RWPE1 (cell line): ENCODE results near the gene KPNA6.

Source experiments
- CTCF ChIA-PET: fragments of 350-600 bp; sonication (Branson Sonifier 250); formaldehyde crosslinking; extraction: SDS; loops from one replicate; lab custom pipeline; 2021; lab: Yijun Ruan, JAX
- POLR2A ChIA-PET: fragments of 400-600 bp; formaldehyde crosslinking; extraction: SDS; loops from one replicate; lab custom pipeline; 2020; ENCODE audit warnings: antibody characterized with exemption; ENCODE audit not compliant: low non-redundant PET; lab: Yijun Ruan, JAX
- DNase-seq: peaks from one replicate; pipeline ENCODE4 v3.0.0; 2012; ENCODE audit warnings: low spot score
- H3K27ac ChIP-seq: fragments of 450-650 bp; 2 replicates; pipeline ENCODE4 v1.5.1; 2017
- TF ChIP-seq, protein P1 (sequence below): fragments of 450-650 bp; conservative IDR thresholded peaks from 2 replicates; pipeline ENCODE4 v1.5.1; 2017; ENCODE audit warnings: low read depth, mild to moderate bottlenecking

KPNA6 gene

DNA sequence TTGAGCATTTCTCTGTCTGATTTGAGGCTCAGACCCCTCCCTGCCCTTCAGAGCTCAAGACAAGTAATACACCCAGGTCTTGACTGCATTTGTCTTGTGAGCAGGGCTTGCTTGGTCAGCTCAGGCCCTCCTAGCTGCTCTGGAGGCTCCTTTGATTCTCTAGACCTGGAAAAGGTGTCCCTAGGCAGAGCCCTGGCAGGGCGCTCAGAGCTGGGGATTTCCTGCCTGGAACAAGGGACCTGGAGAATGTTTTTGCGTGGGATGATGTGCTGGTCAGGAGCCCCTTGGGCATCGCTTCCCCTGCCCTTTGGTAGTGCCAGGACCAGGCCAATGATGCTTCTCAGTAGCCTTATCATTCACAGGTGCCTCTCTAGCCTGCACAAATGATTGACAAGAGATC, 87.7 kb downstream of the KPNA6 start:
- ChIA-PET POLR2A (no interaction called here), CTCF (no interaction called here)
- DNase-seq, result no peak
- TF ChIP-seq, protein P1, sequence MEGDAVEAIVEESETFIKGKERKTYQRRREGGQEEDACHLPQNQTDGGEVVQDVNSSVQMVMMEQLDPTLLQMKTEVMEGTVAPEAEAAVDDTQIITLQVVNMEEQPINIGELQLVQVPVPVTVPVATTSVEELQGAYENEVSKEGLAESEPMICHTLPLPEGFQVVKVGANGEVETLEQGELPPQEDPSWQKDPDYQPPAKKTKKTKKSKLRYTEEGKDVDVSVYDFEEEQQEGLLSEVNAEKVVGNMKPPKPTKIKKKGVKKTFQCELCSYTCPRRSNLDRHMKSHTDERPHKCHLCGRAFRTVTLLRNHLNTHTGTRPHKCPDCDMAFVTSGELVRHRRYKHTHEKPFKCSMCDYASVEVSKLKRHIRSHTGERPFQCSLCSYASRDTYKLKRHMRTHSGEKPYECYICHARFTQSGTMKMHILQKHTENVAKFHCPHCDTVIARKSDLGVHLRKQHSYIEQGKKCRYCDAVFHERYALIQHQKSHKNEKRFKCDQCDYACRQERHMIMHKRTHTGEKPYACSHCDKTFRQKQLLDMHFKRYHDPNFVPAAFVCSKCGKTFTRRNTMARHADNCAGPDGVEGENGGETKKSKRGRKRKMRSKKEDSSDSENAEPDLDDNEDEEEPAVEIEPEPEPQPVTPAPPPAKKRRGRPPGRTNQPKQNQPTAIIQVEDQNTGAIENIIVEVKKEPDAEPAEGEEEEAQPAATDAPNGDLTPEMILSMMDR, result no peak
- H3K27ac ChIP-seq, result peak overlapping the region; percentile 34

DNA sequence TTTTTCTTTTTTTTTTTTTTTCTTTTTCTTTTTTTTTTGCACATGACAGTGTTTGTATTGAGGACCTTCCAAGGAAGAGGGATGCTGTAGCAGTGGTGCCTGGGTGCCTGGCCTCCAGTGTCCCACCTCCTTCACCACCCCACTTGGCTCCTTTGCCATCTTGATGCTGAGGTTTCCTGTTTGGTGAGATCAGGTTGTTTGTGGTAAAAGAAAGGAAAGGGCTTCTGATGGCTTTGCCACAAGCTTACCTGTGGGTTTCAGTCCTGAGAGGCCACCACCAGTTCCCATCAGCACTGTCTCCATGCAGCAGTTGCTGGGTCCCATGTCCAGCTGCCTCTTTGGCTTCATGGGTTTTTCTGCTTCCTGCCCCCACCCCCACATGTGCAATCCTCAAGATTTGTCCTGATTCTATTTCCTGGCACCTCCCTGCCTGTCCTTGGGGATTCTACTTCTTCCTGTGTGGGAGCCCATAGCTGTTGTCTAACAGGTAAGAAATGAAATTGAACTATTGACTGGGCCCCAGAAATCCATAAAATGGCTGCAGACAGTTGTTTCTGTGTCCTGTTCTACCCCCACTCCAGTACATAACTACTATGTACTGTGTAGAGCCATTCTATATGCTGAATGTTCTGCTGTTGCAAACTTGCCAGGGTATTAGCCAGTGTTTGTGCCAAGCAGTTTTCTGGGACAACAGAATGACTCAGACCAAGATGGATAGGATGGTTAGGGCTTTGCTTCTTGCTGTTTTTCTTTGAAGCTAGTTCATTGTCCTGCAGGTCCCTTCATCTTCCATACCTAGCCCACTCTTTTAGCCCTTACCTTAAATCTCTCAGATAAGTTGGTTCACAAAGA, 88.3 kb downstream of the KPNA6 start:
- TF ChIP-seq, protein P1, result no peak
- DNase-seq, result no peak
- H3K27ac ChIP-seq, result peak overlapping the region; percentile 40; the same call in 1 of the 2 replicates
- POLR2A ChIA-PET, result no interaction called here
- CTCF ChIA-PET, result no interaction called here

DNA sequence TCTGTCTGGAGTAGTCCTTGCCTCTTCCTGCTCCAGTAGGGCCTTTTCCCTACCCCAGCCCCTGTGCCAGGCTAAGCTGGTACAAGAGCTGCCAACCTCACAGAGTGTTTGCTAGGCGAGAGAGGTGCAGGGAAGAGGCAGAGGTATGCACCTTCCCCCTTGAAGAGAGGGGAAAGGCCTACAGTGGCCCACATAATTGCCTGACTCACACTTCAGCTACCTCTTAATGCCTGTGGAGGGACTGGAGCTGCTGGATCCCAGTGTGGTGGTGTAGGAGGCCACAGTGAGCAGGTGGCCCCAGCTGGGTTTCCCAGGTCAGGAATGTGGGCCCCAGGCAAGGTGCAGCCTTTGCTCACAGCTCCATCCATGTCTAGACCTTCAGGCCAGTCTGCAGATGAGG, 89.2 kb downstream of the KPNA6 start:
- TF ChIP-seq, protein P1, result no peak
- POLR2A ChIA-PET, result no interaction called here
- DNase-seq, result no peak
- CTCF ChIA-PET, result no interaction called here
- peak overlapping the region; percentile 71 for H3K27ac ChIP-seq

DNA sequence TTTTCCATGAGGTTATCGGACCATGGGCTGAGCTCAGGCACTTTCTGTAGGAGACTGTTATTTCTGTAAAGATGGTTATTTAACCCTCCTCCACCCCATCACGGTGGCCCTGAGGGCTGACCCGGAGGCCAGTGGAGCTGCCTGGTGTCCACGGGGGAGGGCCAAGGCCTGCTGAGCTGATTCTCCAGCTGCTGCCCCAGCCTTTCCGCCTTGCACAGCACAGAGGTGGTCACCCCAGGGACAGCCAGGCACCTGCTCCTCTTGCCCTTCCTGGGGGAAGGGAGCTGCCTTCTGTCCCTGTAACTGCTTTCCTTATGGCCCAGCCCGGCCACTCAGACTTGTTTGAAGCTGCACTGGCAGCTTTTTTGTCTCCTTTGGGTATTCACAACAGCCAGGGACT, 90.0 kb downstream of the KPNA6 start:
- CTCF ChIA-PET, result interaction anchor here (0.7 kb wide), 1 partner anchor 241 kb away, joined by 3 read pairs; no protein-coding TSS in a partner anchor
- TF ChIP-seq, protein P1, result no peak
- peak overlapping the region; percentile 71 for H3K27ac ChIP-seq
- POLR2A ChIA-PET, result no interaction called here
- DNase-seq, result no peak

DNA sequence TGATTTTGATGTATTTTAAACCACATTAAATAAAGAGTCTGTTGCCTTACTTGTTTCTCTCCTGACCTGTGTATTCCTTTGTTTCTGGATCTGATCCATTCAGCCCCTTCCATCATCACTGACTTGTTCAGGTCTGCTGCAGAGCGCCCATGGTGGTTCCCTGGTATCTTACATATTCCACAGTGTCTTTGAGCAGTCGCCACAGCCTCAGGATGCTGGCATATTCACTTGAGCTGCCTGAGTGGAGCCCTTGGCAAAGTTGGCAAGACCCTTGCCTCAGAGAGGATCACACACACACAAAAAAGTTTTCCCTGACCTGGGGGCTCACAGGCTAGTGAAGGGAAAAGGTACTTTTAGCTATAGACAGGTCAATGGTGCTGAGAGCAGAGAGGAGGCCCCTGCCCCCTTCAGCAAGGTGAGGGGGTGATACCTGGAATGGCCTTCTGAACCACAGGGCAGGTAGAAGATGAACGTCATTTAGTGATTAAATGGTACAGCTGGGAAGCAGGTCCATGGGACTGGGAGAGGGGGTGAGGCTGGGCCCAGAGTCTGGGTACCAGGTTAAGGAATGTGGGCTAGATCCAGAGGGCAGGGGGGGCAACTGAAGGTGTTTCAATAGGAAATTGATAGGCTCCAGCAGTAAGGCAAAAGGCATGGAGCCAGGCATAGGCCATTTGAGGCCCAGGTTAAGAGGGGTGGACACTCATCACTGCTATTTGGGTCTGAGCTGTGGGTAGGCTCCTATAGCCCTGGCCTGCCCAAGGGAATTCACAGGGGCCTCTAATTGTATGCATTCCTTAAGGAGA, 90.6 kb downstream of the KPNA6 start:
- peak overlapping the region; percentile 71 for H3K27ac ChIP-seq
- ChIA-PET CTCF (interaction anchor here (0.7 kb wide), 1 partner anchor 242 kb away, joined by 3 read pairs; no protein-coding TSS in a partner anchor), POLR2A (no interaction called here)
- no peak for DNase-seq
- TF ChIP-seq, protein P1, result no peak

DNA sequence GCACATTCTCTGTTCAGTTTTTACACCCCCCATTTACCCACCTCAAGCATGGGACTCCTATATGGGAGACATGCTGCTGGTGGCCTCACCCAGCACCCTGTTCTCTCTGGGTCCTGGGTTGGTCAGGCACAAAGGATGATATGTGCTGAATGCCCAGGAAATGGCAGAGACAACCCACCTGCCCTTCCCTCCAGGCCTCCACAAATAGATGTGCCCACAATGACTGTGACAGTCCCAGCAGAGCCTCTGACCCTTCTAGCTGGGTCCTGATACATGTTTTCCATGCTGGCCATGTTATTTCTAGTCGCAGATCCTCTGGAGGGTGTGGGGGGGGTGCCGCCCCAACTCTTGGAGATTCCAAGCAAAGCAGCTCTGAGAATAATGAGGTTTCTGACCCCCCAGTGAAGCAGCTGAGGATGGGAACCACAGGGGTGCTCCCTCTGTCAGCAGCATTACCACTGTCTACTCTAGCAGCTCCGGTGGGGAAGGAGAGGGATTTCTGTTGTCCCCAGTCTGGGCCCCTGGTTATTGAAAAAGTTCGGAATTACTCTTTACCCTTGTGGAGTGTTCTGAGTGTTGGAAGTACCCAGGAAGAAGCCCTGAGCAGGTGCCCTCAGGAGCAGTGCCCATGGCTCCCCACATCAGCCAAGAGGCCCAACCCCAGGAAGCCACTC, 91.3 kb downstream of the KPNA6 start:
- CTCF ChIA-PET, result interaction anchor here (0.7 kb wide), 1 partner anchor 416 kb away, joined by 4 read pairs; no protein-coding TSS in a partner anchor
- TF ChIP-seq, protein P1, result no peak
- POLR2A ChIA-PET, result no interaction called here
- peak overlapping the region; percentile 71 for H3K27ac ChIP-seq
- DNase-seq, result no peak
